Body of pancreas (tissue), 4 donors: Measurements from ENCODE around the gene ADGRG2.

Experiments
- POLR2A ChIP-seq, 3 donors: fragments of 450-650 bp; IDR thresholded peaks; one replicate each; pipeline ENCODE4 v1.6.1; 2016; ENCODE audit warnings: antibody characterized with exemption in 3 of 3, mild to moderate bottlenecking in 2 of 3
- TF ChIP-seq, protein P1 (sequence below), 7 experiments: fragments of 450-650 bp in 4 of 7; fragments of 200-600 bp in 3 of 7; sonication (generic) in 3 of 7; IDR thresholded peaks; one replicate each; pipeline ENCODE4 v1.5.1; 2016 to 2019; ENCODE audit warnings: antibody characterized with exemption in 7 of 7

DNA sequence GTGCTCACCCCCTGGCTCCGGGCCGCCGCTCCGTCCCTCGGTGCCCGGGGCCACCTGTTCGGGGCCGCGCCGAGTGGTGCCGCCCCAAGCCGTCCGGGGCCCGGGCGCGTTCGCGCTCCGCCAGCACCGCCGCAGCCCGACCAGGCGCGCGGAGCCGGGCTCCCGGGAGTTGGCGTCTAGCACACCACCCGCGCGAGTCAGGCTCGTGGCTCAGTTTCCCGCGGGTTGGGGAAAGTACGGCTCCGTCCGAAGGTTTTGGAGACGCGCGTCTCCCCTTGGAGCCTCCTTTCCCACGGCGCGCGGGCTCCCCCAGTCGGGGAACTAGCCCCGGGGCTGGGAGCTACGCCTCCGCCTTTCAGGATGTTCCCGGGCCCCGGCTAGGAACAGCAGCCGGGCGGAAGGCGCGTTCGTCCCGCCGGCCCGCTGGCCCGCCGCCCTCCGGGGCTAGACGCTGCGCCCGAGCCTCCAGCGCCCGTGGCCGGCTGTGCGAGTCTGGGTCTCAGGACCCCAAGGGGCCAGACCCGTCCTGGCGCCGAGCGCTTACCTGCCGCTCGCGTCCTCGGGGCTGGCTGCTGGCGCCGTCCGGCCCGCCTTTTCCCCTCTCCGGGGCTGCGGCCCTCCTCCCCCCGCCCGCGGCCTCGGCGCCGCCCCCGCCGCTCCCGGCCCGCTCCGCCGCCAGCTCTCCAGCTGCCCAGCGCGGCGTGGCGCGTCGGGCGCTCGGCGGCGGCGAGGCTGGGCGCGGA is at the start of gene ADGRG2:
- TF ChIP-seq, protein P1, sequence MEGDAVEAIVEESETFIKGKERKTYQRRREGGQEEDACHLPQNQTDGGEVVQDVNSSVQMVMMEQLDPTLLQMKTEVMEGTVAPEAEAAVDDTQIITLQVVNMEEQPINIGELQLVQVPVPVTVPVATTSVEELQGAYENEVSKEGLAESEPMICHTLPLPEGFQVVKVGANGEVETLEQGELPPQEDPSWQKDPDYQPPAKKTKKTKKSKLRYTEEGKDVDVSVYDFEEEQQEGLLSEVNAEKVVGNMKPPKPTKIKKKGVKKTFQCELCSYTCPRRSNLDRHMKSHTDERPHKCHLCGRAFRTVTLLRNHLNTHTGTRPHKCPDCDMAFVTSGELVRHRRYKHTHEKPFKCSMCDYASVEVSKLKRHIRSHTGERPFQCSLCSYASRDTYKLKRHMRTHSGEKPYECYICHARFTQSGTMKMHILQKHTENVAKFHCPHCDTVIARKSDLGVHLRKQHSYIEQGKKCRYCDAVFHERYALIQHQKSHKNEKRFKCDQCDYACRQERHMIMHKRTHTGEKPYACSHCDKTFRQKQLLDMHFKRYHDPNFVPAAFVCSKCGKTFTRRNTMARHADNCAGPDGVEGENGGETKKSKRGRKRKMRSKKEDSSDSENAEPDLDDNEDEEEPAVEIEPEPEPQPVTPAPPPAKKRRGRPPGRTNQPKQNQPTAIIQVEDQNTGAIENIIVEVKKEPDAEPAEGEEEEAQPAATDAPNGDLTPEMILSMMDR (IDR thresholded peaks at IDR 0.05) = peak in 1 of 7 experiments; percentile 29
- no peak for TF ChIP-seq POLR2A (IDR thresholded peaks at IDR 0.05)
